Type B pancreatic cell (in vitro differentiated cells): Measurements from ENCODE around the gene KSR1. TPM values are rescaled to one million over a fixed set of nuclear protein-coding genes. Genes with fewer than 3 reads are reported as not detected.

Experiments
- DNase-seq: peaks from one replicate; pipeline ENCODE4 v3.0.0; 2021; ENCODE audit warnings: mixed read lengths; ENCODE audit not compliant: unreplicated experiment; ENCODE audit errors: extremely low spot score
- H3K27ac Mint-ChIP-seq: 2 replicates; pipeline ENCODE4 v1.8.0; 2021; ENCODE audit warnings: mild to moderate bottlenecking, mixed read lengths
- H3K27me3 Mint-ChIP-seq: 2 replicates; pipeline ENCODE4 v1.8.0; 2021; ENCODE audit warnings: mixed read lengths
- H3K36me3 Mint-ChIP-seq: 2 replicates; pipeline ENCODE4 v1.8.0; 2021; ENCODE audit warnings: mixed read lengths
- H3K4me1 Mint-ChIP-seq: one replicate; pipeline ENCODE4 v1.8.0; 2021; ENCODE audit warnings: mixed read lengths; ENCODE audit not compliant: unreplicated experiment
- H3K4me3 Mint-ChIP-seq: 2 replicates; pipeline ENCODE4 v1.8.0; 2021; ENCODE audit warnings: mild to moderate bottlenecking, mixed read lengths
- H3K9me3 Mint-ChIP-seq: 2 replicates; pipeline ENCODE4 v1.8.0; 2021; ENCODE audit warnings: mixed read lengths
- CTCF ChIP-seq: fragments of 200-600 bp; sonication (generic); conservative IDR thresholded peaks from 2 replicates; pipeline ENCODE4 v1.5.0; 2021; ENCODE audit warnings: antibody characterized with exemption, mild to moderate bottlenecking
- total RNA-seq: library from RNA; stranded (reverse); gene quantifications from 2 replicates; pipeline ENCODE4 v1.2.1, GENCODE V29; 2021; ENCODE audit warnings: low replicate concordance

Gene KSR1
- total RNA-seq, 1 donor from 2014 or later: 57.8 TPM

- H3K27ac Mint-ChIP-seq: no peak overlapping the region
- no peak for TF ChIP-seq CTCF
- no peaks in the 10 kb centered on the region for H3K36me3 Mint-ChIP-seq
- H3K4me1 Mint-ChIP-seq: peaks cover 29% of the 10 kb centered on the region
- no peaks in the 10 kb centered on the region for H3K27me3 Mint-ChIP-seq
- no peaks in the 10 kb centered on the region for H3K9me3 Mint-ChIP-seq
- H3K4me3 Mint-ChIP-seq: no peak overlapping the region
- DNase-seq: no peak
These were observed 21.9 kb downstream of the KSR1 start for GRCh38 chr17:27477971-27478684.

DNA sequence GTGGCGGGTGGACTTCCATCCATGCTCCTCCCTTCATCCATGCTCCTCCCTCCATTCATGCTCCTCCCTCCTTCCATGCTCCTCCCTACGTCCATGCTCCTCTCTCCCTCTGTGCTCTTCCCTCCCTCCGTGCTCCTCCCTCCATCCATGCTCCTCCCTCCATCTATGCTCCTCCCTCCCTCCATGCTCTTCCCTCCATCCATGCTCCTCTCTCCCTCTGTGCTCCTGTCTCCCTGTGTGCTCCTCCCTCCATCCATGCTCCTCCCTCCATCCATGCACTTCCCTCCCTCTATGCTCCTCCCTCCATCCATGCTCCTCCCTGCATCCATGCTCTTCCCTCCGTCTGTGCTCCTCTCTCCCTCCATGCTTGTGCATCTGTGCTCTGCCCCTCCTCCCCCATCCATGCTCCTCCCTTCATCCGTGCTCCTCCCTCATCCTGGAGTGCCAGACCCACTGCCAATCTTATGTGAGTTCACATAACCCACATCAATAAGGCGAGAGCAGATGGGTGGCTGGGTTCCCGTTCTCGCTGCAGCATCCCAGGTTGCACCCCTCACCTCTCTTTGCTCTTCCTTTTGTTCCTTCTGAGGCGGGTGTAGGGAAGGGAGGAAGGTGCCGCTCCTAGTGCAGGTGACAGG is 22.8 kb downstream of the KSR1 start:
- Mint-ChIP-seq H3K27me3 (no peaks in the 10 kb centered on the region), H3K27ac (no peak overlapping the region), H3K4me3 (no peak overlapping the region), H3K4me1 (peaks cover 27% of the 10 kb centered on the region), H3K36me3 (no peaks in the 10 kb centered on the region), H3K9me3 (no peaks in the 10 kb centered on the region)
- DNase-seq: no peak
- TF ChIP-seq CTCF: no peak

- no peak overlapping the region for H3K4me3 Mint-ChIP-seq
- no peaks in the 10 kb centered on the region for H3K27me3 Mint-ChIP-seq
- no peak for DNase-seq
- H3K9me3 Mint-ChIP-seq: no peaks in the 10 kb centered on the region
- peaks cover 24% of the 10 kb centered on the region for H3K4me1 Mint-ChIP-seq
- no peak overlapping the region for H3K27ac Mint-ChIP-seq
- TF ChIP-seq CTCF: no peak
- no peaks in the 10 kb centered on the region for H3K36me3 Mint-ChIP-seq
These were observed 23.6 kb downstream of the KSR1 start for GRCh38 chr17:27479838-27480237.

GRCh38 chr17:27480699-27481098 is 24.5 kb downstream of the KSR1 start:
- Mint-ChIP-seq H3K9me3 (no peaks in the 10 kb centered on the region), H3K27me3 (no peaks in the 10 kb centered on the region), H3K27ac (no peak overlapping the region), H3K36me3 (no peaks in the 10 kb centered on the region), H3K4me1 (peaks cover 16% of the 10 kb centered on the region), H3K4me3 (no peak overlapping the region)
- no peak for TF ChIP-seq CTCF
- DNase-seq: no peak

DNA sequence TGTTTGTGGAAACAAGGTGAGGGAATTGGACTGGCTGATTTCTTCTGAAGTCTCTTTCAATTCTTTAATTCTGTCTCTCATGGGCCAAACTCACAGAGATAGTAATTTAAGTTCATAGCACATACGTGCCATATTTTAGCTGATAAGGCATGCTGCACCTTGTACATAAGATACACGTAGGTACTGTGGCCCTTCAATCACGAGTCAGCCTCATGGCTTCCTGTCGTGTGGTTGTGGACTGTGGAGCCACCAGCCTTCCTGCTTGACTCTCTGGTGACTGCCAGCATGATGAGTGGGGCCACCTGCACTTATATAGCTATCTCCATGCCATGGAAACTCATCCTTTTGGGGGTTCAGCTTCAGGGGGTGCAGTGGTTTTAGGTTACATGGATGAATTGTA is 25.1 kb downstream of the KSR1 start:
- Mint-ChIP-seq H3K9me3 (no peaks in the 10 kb centered on the region), H3K4me3 (no peak overlapping the region), H3K27ac (no peak overlapping the region), H3K36me3 (no peaks in the 10 kb centered on the region), H3K4me1 (peaks cover 15% of the 10 kb centered on the region), H3K27me3 (no peaks in the 10 kb centered on the region)
- TF ChIP-seq CTCF: no peak
- no peak for DNase-seq
